Lung (tissue), 12 donors: ENCODE data around the gene CLECL1. TPM values are rescaled to one million over a fixed set of nuclear protein-coding genes. Genes with fewer than 3 reads are reported as not detected.

Source experiments
- ATAC-seq: fragments of 200-7000 bp; cut with Tn5 transposase; one replicate; pipeline ENCODE4 v1.9.1; 2020; ENCODE audit warnings: moderate number of reproducible peaks; ENCODE audit not compliant: insufficient read depth, low FRiP score
- DNase-seq, 3 donors: peaks; one replicate each; pipeline ENCODE4 v3.0.0-alpha.2; 2013 to 2017
- H3K27ac ChIP-seq, 2 donors: one replicate each; pipeline ENCODE4 v1.5.1; 2013; ENCODE audit warnings: mild to moderate bottlenecking in 2 of 2, moderate library complexity in 2 of 2, control low read depth in 1 of 2, inconsistent platforms in 1 of 2, low read depth in 1 of 2, low read length in 1 of 2
- H3K27me3 ChIP-seq, 3 donors: one replicate each; pipeline ENCODE4 v1.5.1; 2013; ENCODE audit warnings: low read length in 2 of 3; ENCODE audit not compliant: control insufficient read depth in 3 of 3, insufficient read depth in 3 of 3
- H3K36me3 ChIP-seq, 4 donors: one replicate each; pipeline ENCODE4 v1.5.1; 2013; ENCODE audit warnings: low read length in 4 of 4, mild to moderate bottlenecking in 1 of 4, moderate library complexity in 1 of 4; ENCODE audit not compliant: control insufficient read depth in 4 of 4, insufficient read depth in 4 of 4
- H3K4me1 ChIP-seq, 5 donors: one replicate each; pipeline ENCODE4 v1.5.1; 2013; ENCODE audit warnings: low read length in 5 of 5, mild to moderate bottlenecking in 2 of 5, moderate library complexity in 1 of 5; ENCODE audit not compliant: control insufficient read depth in 5 of 5, insufficient read depth in 5 of 5
- H3K4me3 ChIP-seq: one replicate; pipeline ENCODE4 v1.5.1; 2013; ENCODE audit warnings: mild to moderate bottlenecking, control low read depth, moderate library complexity
- H3K9ac ChIP-seq, 2 donors: one replicate each; pipeline ENCODE4 v1.5.1; 2013; ENCODE audit warnings: low read length in 2 of 2, control low read depth in 1 of 2; ENCODE audit not compliant: insufficient read depth in 1 of 2
- H3K9me3 ChIP-seq, 4 donors: one replicate each; pipeline ENCODE4 v1.5.1; 2013; ENCODE audit warnings: low read length in 3 of 4, mild to moderate bottlenecking in 1 of 4, moderate library complexity in 1 of 4; ENCODE audit not compliant: control insufficient read depth in 4 of 4, insufficient read depth in 3 of 4
- CTCF ChIP-seq: IDR thresholded peaks from 2 replicates; pipeline ENCODE4 v1.5.1; 2012; ENCODE audit warnings: mild to moderate bottlenecking; ENCODE audit errors: control extremely low read depth, extremely low read depth
- WGBS, 2 donors: extraction: QIAGEN DNeasy Blood & Tissue Kit; methylation state at CpG; one replicate each; pipeline ENCODE4 v1.1.7; 2013; 5-methylcytosine and 5-hydroxymethylcytosine counted together
- polyA plus RNA-seq, 2 donors: library from polyadenylated mRNA; stranded (reverse); fragments of 200-250 nt; gene quantifications; one replicate each; pipeline ENCODE4 v1.2.1, GENCODE V29; 2013
- total RNA-seq, 2 donors: library from RNA; depleted of rRNA in 1 of 2; stranded (reverse); fragments of >200 nt in 1 of 2; gene quantifications; one replicate each; pipeline ENCODE4 v1.2.1, GENCODE V29; 2014 to 2021
- donor health status: control.
- donor health status: control.
- donor health status: Bipolar disorder and iron deficiency.
- donor health status: healthy.
- donor health status: DM: yes; HTN: yes; CAD: no.

The CLECL1 gene
- total and polyA plus RNA-seq, 4 donors, result 0.72 to 2.1 (median 1.3) TPM

- Histone ChIP-seq H3K27me3 (no peaks in the 10 kb centered on the region), H3K27ac (no peak overlapping the region), H3K36me3 (no peaks in the 10 kb centered on the region), H3K4me1 (peaks cover 0 to 4% (median 0%) of the 10 kb centered on the region in 5 donors), H3K4me3 (no peak overlapping the region), H3K9me3 (no peaks in the 10 kb centered on the region), H3K9ac (no peak overlapping the region)
- 70 to 73% methylated on average over 2 of the region's 2 CpGs for WGBS, 2 donors
- DNase-seq (no peak), ATAC-seq (no peak)
- TF ChIP-seq CTCF, result no peak
Measured at GRCh38 chr12:9731797-9732196, 1.1 kb downstream of the CLECL1 start.

GRCh38 chr12:9731393-9731792 is 1.5 kb downstream of the CLECL1 start:
- no peak overlapping the region for H3K4me3 ChIP-seq
- no peaks in the 10 kb centered on the region for H3K27me3 ChIP-seq
- no peak overlapping the region for H3K9ac ChIP-seq
- no peak for ATAC-seq
- H3K4me1 ChIP-seq, result no peaks in the 10 kb centered on the region
- TF ChIP-seq CTCF, result no peak
- WGBS, 2 donors, result 66 to 74% methylated on average over 6 of the region's 6 CpGs
- H3K9me3 ChIP-seq, result no peaks in the 10 kb centered on the region
- no peaks in the 10 kb centered on the region for H3K36me3 ChIP-seq
- no peak for DNase-seq
- no peak overlapping the region for H3K27ac ChIP-seq

- DNase-seq (no peak), ATAC-seq (no peak)
- Histone ChIP-seq H3K9ac (no peak overlapping the region), H3K9me3 (no peaks in the 10 kb centered on the region), H3K4me1 (no peaks in the 10 kb centered on the region), H3K36me3 (no peaks in the 10 kb centered on the region), H3K27ac (no peak overlapping the region), H3K27me3 (no peaks in the 10 kb centered on the region), H3K4me3 (no peak overlapping the region)
- no peak for TF ChIP-seq CTCF
- 85 to 91% methylated on average over 6 of the region's 6 CpGs for WGBS, 2 donors
Measured at GRCh38 chr12:9730591-9730990, 2.3 kb downstream of the CLECL1 start.

GRCh38 chr12:9730011-9730410 is 2.9 kb downstream of the CLECL1 start:
- 59 to 70% methylated on average over 3 of the region's 3 CpGs for WGBS, 2 donors
- no peaks in the 10 kb centered on the region for H3K4me1 ChIP-seq
- no peak overlapping the region for H3K9ac ChIP-seq
- ATAC-seq, result no peak
- no peak for TF ChIP-seq CTCF
- no peaks in the 10 kb centered on the region for H3K9me3 ChIP-seq
- no peaks in the 10 kb centered on the region for H3K36me3 ChIP-seq
- DNase-seq, result no peak
- no peak overlapping the region for H3K4me3 ChIP-seq
- H3K27ac ChIP-seq, result no peak overlapping the region
- H3K27me3 ChIP-seq, result no peaks in the 10 kb centered on the region
